ENCODE measurements around the gene MET.

Gene MET

DNA sequence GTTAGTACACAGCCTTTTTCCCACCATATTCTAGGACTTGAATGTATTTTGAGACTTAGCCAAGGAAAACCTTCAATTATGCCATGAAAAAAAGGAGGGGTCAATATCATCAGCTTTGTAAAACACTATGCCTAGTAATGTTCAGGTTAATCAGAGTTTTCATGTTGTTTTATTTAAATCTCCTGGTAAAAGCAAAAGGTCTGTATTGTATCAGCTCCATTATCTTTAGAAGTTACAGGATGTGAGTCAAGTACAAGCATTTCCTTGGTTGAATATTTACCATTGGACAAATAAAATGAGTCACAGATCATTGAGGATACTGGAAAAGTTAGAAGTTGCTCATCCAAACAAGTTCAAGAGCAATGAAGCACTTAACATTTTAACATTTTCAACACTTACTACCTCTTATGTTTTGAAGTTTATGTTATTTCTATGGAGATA is 100.4 kb downstream of the MET start:
- no peaks in the 10 kb centered on the region for H4K20me1 ChIP-seq (ENCODE audit: low read depth, low read length)
- no peaks in the 10 kb centered on the region for H3K9me2 ChIP-seq (replicated peaks; ENCODE audit: insufficient read depth, low read length)
- H3K27me3 ChIP-seq (ENCODE audit: low read length), result no peaks in the 10 kb centered on the region
- H3K79me2 ChIP-seq (ENCODE audit: insufficient read depth, low read length), result no peaks in the 10 kb centered on the region
- H3K27ac ChIP-seq (ENCODE audit: low read depth, low read length), result no peak overlapping the region
- no peak overlapping the region for H2AFZ ChIP-seq (ENCODE audit: low read depth, low read length, severe bottlenecking)
- H3K9me3 ChIP-seq (ENCODE audit: insufficient read depth, low read length), result no peaks in the 10 kb centered on the region
- TF ChIP-seq, protein P1, sequence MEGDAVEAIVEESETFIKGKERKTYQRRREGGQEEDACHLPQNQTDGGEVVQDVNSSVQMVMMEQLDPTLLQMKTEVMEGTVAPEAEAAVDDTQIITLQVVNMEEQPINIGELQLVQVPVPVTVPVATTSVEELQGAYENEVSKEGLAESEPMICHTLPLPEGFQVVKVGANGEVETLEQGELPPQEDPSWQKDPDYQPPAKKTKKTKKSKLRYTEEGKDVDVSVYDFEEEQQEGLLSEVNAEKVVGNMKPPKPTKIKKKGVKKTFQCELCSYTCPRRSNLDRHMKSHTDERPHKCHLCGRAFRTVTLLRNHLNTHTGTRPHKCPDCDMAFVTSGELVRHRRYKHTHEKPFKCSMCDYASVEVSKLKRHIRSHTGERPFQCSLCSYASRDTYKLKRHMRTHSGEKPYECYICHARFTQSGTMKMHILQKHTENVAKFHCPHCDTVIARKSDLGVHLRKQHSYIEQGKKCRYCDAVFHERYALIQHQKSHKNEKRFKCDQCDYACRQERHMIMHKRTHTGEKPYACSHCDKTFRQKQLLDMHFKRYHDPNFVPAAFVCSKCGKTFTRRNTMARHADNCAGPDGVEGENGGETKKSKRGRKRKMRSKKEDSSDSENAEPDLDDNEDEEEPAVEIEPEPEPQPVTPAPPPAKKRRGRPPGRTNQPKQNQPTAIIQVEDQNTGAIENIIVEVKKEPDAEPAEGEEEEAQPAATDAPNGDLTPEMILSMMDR (IDR thresholded peaks at IDR 0.05; ENCODE audit: insufficient read depth, low read length, poor library complexity, severe bottlenecking), result no peak
- TF ChIP-seq EZH2phosphoT487 (conservative IDR thresholded peaks at IDR 0.05; ENCODE audit: low read length), result no peak
- no peaks in the 10 kb centered on the region for H3F3A ChIP-seq (ENCODE audit: insufficient read depth)
- H3K4me2 ChIP-seq (ENCODE audit: low read depth, low read length, poor library complexity, severe bottlenecking), result no peak overlapping the region
- no peak overlapping the region for H3K4me3 ChIP-seq (ENCODE audit: insufficient read depth, low read length, poor library complexity, severe bottlenecking)
- H3K9ac ChIP-seq (ENCODE audit: low read length), result no peak overlapping the region
- no peaks in the 10 kb centered on the region for H3K36me3 ChIP-seq (ENCODE audit: low read length)

DNA sequence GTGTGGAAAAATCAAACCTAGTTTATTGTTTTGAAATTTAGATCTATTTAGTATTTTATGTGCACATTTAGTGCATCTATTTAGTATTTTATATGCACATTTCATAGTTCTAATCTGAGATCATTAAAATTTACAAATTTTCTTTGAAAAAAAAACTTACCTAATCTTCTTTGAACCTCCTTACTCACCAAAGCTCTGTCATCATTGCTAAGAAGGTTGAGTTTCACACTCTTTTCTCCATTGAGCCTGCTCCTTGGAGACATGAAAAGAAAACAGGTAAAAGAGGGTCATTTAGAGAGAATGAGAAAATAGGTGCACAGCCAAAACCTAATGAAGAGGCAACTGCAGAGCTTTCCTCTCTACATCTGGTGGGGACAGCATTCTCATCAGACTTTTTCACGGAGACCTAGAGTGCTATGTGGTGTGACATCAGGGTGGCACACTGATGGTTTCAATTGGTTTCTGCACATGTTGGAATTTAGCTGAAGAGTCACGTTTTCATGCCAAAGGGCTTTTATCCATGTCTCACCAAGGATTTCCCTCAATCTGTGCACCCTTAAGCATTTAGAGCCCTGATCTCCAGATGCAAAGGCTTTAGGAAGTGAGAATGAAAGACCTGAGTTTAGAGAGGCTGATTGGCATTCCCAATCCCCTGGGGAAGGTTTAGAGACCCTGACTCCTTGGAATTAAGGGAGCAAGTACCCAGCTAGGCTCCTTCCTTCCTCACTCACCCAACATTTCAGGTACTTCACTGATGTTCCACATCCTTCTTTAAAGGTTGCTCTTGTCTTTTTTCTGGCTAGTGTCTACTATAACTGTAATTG is 101.1 kb downstream of the MET start:
- no peak overlapping the region for H2AFZ ChIP-seq (ENCODE audit: low read depth, low read length, severe bottlenecking)
- no peak overlapping the region for H3K4me2 ChIP-seq (ENCODE audit: low read depth, low read length, poor library complexity, severe bottlenecking)
- H3K9ac ChIP-seq (ENCODE audit: low read length), result no peak overlapping the region
- no peaks in the 10 kb centered on the region for H3K36me3 ChIP-seq (ENCODE audit: low read length)
- H3K9me2 ChIP-seq (replicated peaks; ENCODE audit: insufficient read depth, low read length), result no peaks in the 10 kb centered on the region
- H3K27ac ChIP-seq (ENCODE audit: low read depth, low read length), result no peak overlapping the region
- H3F3A ChIP-seq (ENCODE audit: insufficient read depth), result no peaks in the 10 kb centered on the region
- H3K4me3 ChIP-seq (ENCODE audit: insufficient read depth, low read length, poor library complexity, severe bottlenecking), result no peak overlapping the region
- H3K9me3 ChIP-seq (ENCODE audit: insufficient read depth, low read length), result no peaks in the 10 kb centered on the region
- no peak for TF ChIP-seq EZH2phosphoT487 (conservative IDR thresholded peaks at IDR 0.05; ENCODE audit: low read length)
- TF ChIP-seq, protein P1 (IDR thresholded peaks at IDR 0.05; ENCODE audit: insufficient read depth, low read length, poor library complexity, severe bottlenecking), result no peak
- H4K20me1 ChIP-seq (ENCODE audit: low read depth, low read length), result no peaks in the 10 kb centered on the region
- H3K27me3 ChIP-seq (ENCODE audit: low read length), result no peaks in the 10 kb centered on the region
- H3K79me2 ChIP-seq (ENCODE audit: insufficient read depth, low read length), result no peaks in the 10 kb centered on the region

DNA sequence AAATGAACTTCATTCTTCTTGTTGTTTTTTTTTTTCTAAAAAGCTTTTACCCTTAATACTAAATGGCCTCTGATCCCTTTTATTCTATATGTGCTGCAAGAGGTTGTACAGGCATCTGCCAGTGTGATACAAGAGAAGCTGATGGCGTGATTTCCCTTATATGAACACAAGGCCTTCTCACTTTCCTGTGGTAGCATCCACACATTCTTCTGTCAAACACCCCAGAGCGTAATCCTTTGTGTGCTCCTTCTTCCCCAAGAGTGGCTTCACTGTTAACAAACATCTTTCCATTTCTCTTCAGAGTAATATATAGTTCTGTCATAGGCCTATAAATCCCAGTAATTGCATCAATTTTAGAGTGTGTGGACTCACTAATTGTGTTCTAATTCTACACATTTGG is 104.0 kb downstream of the MET start:
- Histone ChIP-seq H3K27ac (ENCODE audit: low read depth, low read length) (no peak overlapping the region), H3K4me2 (ENCODE audit: low read depth, low read length, poor library complexity, severe bottlenecking) (no peak overlapping the region), H4K20me1 (ENCODE audit: low read depth, low read length) (no peaks in the 10 kb centered on the region), H3F3A (ENCODE audit: insufficient read depth) (no peaks in the 10 kb centered on the region), H3K36me3 (ENCODE audit: low read length) (no peaks in the 10 kb centered on the region), H3K9ac (ENCODE audit: low read length) (no peak overlapping the region), H3K27me3 (ENCODE audit: low read length) (no peaks in the 10 kb centered on the region), H3K79me2 (ENCODE audit: insufficient read depth, low read length) (no peaks in the 10 kb centered on the region), H2AFZ (ENCODE audit: low read depth, low read length, severe bottlenecking) (no peak overlapping the region), H3K4me3 (ENCODE audit: insufficient read depth, low read length, poor library complexity, severe bottlenecking) (no peak overlapping the region), H3K9me3 (ENCODE audit: insufficient read depth, low read length) (no peaks in the 10 kb centered on the region), H3K9me2 (replicated peaks; ENCODE audit: insufficient read depth, low read length) (no peaks in the 10 kb centered on the region)
- no peak for TF ChIP-seq EZH2phosphoT487 (conservative IDR thresholded peaks at IDR 0.05; ENCODE audit: low read length)
- TF ChIP-seq, protein P1 (IDR thresholded peaks at IDR 0.05; ENCODE audit: insufficient read depth, low read length, poor library complexity, severe bottlenecking), result no peak

Measured in SU-DHL-6 (cell line).